NCI-H2196 treated with DMSO at 0.1 percent for 48 hours (cell line): ENCODE results near the gene GRXCR2.
"Not testable (repeated sequence)": the region's sequence is repeated elsewhere in the genome, so short reads cannot be mapped to it uniquely, and the experiment has no call there.

ENCODE experiments used
- DNase-seq: peaks from one replicate; lab custom pipeline; 2025; ENCODE audit not compliant: unreplicated experiment; lab: John Stamatoyannopoulos, UW

The GRXCR2 gene

GRCh38 chr5:145872914-145873313 lies at the start of gene GRXCR2:
TSS of gene GRXCR2 (minus strand) at chr5:145873014. CDS start at chr5:145872968, 46 bp downstream.
- DNase-seq, result no peak

GRCh38 chr5:145922059-145922458 lies 49.2 kb upstream of the GRXCR2 start:
- DNase-seq, result no peak

- no peak for DNase-seq
Measured at GRCh38 chr5:145921211-145921610, 48.4 kb upstream of the GRXCR2 start.

GRCh38 chr5:145920542-145921210 lies 47.9 kb upstream of the GRXCR2 start:
- no peak for DNase-seq

- no peak for DNase-seq
Measured at GRCh38 chr5:145919413-145919812, 46.6 kb upstream of the GRXCR2 start.

GRCh38 chr5:145918397-145918796 lies 45.6 kb upstream of the GRXCR2 start:
- no peak for DNase-seq

- DNase-seq, result no peak
Measured at GRCh38 chr5:145917288-145917687, 44.5 kb upstream of the GRXCR2 start.

GRCh38 chr5:145915970-145916638 lies 43.3 kb upstream of the GRXCR2 start:
- DNase-seq, result no peak

GRCh38 chr5:145913701-145914100 lies 40.9 kb upstream of the GRXCR2 start:
- no peak for DNase-seq

- DNase-seq, result no peak
Measured at GRCh38 chr5:145912594-145912993, 39.8 kb upstream of the GRXCR2 start.

GRCh38 chr5:145912019-145912418 lies 39.2 kb upstream of the GRXCR2 start:
- DNase-seq, result no peak

- no peak for DNase-seq
Measured at GRCh38 chr5:145911164-145911563, 38.4 kb upstream of the GRXCR2 start.

- no peak for DNase-seq
Measured at GRCh38 chr5:145908206-145908960, 35.6 kb upstream of the GRXCR2 start.

GRCh38 chr5:145906401-145906800 lies 33.6 kb upstream of the GRXCR2 start:
- DNase-seq, result no peak

- DNase-seq, result no peak
Measured at GRCh38 chr5:145904743-145905142, 31.9 kb upstream of the GRXCR2 start.

GRCh38 chr5:145903867-145904266 lies 31.1 kb upstream of the GRXCR2 start:
- DNase-seq, result no peak

GRCh38 chr5:145903113-145903512 lies 30.3 kb upstream of the GRXCR2 start:
- DNase-seq, result no peak

GRCh38 chr5:145902421-145902820 lies 29.6 kb upstream of the GRXCR2 start:
- DNase-seq, result no peak

- DNase-seq, result no peak
Measured at GRCh38 chr5:145898171-145898570, 25.4 kb upstream of the GRXCR2 start.

GRCh38 chr5:145891378-145891777 lies 18.6 kb upstream of the GRXCR2 start:
- DNase-seq, result not testable (repeated sequence)

GRCh38 chr5:145889611-145890010 lies 16.8 kb upstream of the GRXCR2 start:
- no peak for DNase-seq

GRCh38 chr5:145887976-145888574 lies 15.3 kb upstream of the GRXCR2 start:
- no peak for DNase-seq
